Vagina (tissue), 2 donors: ENCODE data around the gene DLEC1.

Experiments used
- POLR2A ChIP-seq, 2 donors: fragments of 450-650 bp; IDR thresholded peaks; one replicate each; pipeline ENCODE4 v1.6.1; 2017; ENCODE audit warnings: antibody characterized with exemption in 2 of 2, mild to moderate bottlenecking in 2 of 2, moderate library complexity in 2 of 2
- POLR2AphosphoS5 ChIP-seq, 2 donors: sonication (generic); formaldehyde crosslinking; IDR thresholded peaks; one replicate each; pipeline ENCODE4 v1.9.0; 2017; ENCODE audit warnings: antibody characterized with exemption in 2 of 2, mild to moderate bottlenecking in 2 of 2, low read depth in 1 of 2; ENCODE audit not compliant: insufficient read depth in 1 of 2
- TF ChIP-seq, protein P1 (sequence below), 3 experiments: fragments of 450-650 bp in 2 of 3; fragments of 200-600 bp in 1 of 3; sonication (generic) in 1 of 3; IDR thresholded peaks; one replicate each; pipeline ENCODE4 v1.5.1; 2017 to 2019; ENCODE audit warnings: antibody characterized with exemption in 3 of 3, mild to moderate bottlenecking in 2 of 3, moderate library complexity in 2 of 3

DNA sequence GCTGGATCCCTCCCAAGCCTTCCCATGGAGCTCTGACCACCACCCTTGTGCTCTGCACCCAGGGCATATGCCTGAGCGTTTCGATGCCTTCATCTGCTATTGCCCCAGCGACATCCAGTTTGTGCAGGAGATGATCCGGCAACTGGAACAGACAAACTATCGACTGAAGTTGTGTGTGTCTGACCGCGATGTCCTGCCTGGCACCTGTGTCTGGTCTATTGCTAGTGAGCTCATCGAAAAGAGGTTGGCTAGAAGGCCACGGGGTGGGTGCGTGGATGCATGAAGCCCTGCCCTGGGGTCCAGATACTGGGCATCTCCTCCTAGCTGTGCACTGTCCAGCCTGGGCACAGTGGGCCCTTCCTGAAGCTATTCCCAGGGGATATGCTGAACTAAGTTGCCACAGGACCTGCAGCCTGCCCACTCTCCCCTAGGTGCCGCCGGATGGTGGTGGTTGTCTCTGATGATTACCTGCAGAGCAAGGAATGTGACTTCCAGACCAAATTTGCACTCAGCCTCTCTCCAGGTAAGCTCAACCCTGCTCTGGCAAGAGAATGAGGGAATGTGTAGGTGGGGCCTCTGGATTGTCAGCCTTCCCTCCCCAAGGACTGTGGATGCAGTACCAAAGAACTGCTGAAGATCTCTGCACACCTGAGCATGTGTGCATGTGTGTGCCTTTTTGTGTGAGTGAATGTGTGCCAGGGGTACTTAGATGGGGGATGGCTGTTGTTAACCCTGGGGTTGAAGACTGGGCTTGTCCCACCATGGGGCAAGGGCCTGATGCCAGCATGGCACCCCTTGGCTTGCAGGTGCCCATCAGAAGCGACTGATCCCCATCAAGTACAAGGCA lies 101.5 kb downstream of the DLEC1 start:
- TF ChIP-seq, protein P1, sequence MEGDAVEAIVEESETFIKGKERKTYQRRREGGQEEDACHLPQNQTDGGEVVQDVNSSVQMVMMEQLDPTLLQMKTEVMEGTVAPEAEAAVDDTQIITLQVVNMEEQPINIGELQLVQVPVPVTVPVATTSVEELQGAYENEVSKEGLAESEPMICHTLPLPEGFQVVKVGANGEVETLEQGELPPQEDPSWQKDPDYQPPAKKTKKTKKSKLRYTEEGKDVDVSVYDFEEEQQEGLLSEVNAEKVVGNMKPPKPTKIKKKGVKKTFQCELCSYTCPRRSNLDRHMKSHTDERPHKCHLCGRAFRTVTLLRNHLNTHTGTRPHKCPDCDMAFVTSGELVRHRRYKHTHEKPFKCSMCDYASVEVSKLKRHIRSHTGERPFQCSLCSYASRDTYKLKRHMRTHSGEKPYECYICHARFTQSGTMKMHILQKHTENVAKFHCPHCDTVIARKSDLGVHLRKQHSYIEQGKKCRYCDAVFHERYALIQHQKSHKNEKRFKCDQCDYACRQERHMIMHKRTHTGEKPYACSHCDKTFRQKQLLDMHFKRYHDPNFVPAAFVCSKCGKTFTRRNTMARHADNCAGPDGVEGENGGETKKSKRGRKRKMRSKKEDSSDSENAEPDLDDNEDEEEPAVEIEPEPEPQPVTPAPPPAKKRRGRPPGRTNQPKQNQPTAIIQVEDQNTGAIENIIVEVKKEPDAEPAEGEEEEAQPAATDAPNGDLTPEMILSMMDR (IDR thresholded peaks at IDR 0.05), result no peak
- TF ChIP-seq POLR2A (IDR thresholded peaks at IDR 0.05), result no peak
- no peak for TF ChIP-seq POLR2AphosphoS5 (IDR thresholded peaks at IDR 0.05; ENCODE audit: insufficient read depth in 1 of 2, low read depth in 1 of 2)
